Cortex of kidney (tissue), 1 donor: ENCODE data around the gene PPP2R3B.
"Not testable (repeated sequence)": the region's sequence is repeated elsewhere in the genome, so short reads cannot be mapped to it uniquely, and the experiment has no call there.

Experiments
- DNase-seq: peaks from one replicate; lab custom pipeline; 2025; lab: John Stamatoyannopoulos, UW

Gene PPP2R3B

DNA sequence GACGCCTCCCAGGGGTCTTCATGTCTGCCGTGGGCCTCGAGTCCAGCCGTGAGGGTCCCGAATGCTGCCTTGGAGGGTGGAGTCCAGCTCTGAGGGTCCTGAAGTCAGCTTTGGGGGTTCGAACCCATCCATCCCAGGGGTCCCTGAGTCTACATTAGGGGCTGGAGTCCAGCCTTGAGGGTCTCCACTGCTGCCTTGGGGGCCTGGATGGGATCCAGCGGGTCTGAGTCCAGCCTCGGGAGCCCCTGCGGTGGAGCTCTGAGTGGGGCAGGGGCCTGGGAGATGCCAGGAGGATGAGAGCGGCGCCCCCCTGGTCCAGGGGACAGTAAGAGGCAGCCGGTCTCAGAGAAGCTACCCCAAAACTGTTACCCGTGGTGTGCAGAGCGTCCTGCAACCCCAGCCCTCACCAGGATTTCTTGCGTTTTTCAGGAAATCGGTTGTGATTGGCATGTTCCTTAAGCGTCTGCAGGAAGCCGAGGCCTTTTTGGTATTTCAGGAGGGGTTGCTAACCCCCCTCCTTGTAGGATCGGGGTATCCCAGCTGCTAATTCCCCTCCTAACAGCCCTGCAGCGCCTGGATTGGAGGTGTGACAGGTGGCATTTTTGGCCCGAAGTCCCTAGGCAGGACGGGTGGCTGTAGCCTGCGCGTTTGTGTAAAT lies 66.5 kb downstream of the PPP2R3B start:
- DNase-seq = no peak

DNA sequence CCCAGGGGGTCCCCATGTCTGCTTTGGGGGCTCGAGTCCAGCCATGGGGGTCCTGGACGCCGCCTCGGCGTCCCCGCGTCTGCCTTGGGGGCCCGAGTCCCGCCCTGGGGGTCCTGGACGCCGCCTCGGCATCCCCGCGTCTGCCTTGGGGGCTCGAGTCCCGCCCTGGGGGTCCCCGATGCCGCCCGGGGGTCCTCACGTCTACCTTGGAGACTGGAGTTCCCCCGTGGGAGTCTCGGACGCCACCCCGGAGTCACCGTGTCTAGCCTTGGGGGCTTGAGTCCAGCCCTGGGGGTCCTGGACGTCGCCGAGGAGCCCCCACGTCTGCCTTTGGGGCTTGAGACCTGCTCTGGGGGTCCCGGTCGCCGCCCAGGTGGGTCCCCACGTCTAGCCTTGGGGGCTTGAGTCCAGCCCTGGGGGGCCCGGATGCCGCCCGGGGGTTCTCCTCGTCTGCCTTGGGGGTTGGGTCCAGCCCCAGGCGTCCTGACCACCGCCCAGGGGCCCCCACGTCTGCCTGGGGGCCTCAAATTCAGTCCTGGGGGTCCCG lies 67.1 kb downstream of the PPP2R3B start:
- no peak for DNase-seq

DNA sequence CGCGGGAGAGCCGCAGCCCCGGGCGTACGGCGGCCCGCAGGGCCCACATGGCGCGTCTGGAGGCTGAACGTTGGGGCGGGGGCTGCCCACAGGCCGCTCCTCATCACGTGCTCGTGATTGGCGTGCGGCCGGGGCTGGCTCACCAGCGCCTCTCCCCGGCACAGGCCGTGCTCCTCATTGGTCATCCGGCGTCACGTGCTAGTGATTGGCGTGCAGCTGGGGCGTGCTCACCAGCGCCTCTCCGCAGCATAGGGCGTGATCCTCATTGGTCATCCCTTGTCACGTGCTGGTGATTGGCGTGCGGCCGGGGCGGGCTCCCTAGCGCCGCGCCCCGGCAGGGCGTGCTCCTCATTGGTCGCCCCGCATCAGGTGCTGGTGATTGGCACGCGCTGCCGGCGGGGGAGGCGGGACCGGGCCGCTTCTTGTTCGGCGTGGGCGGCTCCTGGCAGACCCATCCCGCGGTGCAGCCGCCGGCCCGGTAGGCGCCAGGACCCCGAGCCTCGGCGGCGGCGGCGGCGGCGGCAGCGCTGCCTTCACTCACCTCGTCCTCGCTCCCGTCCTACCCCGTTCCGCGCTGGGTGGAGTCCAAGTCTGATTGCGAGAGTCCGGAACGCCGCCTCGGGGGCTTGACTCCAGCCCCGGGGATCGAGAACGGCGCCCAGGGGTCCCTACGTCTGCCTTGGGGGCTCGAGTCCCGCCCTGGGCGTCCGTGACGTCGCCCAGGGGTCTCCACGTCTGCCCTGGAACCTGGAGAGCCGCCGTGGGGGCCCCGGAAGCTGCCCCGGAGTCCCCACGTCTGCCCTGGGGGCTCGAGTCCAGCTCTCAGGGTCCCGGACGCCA lies 67.7 kb downstream of the PPP2R3B start, which contains the start of gene GTPBP6:
Gene GTPBP6 (minus strand): TSS at position 58 of the 840 bp plus-strand sequence. CDS start 9 bp downstream, at position 49.
- DNase-seq = no peak

DNA sequence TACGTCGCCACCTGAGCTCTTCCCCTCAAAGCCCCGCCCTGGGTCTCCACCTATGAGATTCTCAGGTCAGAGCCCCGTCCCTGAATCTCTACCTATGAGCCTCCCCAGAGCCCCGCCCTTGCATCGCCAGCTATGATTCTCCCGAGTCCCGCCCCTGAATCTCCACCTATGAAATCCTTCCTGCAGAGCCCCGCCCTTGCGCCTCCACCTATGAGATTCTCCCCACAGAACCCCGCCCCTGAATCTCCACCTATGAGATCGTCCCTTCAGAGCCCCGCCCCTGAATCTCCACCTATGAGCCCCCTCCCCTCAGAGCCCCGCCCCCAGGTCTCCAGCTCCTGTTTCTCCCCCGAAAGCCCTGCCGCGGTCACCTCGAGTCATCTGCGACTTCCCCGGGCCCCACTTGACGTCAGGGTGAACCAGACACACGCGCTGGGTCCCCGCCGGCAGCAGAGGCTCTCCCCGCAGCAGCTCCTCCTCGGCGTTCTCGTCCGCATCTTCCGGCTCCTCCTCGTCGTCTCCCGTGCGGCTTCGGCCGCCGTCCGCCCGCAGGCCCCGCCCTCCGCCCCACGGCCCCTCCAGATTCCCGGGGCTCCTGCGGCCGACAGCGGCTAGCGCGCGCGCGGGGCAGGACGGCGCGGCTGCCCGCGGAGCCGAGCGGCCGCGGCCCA lies 68.5 kb downstream of the PPP2R3B start:
- DNase-seq = no peak

- no peak for DNase-seq
These were observed 69.2 kb downstream of the PPP2R3B start for GRCh38 chrX:317424-318067.

DNA sequence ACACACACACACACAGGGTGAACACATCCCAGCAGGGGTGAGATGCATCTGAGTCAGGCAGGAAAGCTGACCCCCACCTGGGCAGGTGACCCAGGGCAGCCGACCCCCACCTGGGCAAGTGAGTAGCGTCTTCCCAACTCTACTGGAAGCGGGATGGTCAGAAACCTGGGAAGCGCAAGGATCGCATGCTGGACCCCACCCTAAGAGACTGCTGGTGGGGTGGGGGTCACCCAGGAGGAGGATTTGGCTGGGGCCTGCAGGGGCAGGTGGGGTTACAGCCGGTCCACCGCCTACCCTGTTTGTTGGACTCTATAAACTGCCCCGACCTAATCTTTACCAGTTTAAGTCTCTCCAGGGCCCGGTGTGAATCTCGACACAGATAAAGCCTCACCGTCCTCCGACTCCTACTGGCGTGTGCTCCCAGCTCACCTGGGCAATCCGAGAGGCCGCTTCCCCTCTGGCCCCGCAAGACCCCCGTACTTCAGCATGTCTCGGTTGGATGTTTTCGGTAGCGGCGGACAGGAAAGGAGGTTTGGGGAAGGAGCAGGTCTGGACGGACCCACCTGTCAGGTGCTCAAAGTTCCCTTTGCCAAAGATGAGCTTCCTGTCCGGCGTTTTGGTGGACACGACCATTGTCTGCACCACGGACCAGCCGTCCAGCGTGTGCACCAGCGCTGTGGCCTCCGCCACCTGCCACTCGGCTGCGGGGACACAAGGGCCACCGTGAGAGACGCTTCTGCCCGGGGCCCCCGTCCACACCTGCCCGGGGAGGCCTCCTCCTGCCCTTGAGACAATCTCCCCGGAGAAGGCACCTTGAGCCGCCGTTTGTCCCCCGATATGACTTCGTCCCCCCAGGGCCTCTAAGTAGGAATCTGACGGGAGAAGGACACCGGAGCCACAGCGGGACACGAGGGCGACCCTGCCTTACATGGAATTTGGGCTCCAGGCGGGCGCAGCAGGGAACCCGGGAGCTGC lies 70.1 kb downstream of the PPP2R3B start:
- DNase-seq = no peak

GRCh38 chrX:314781-315595 lies 71.7 kb downstream of the PPP2R3B start:
- DNase-seq = no peak

- DNase-seq = no peak
These were observed 72.7 kb downstream of the PPP2R3B start for GRCh38 chrX:314049-314448.

- DNase-seq = no peak
These were observed 73.2 kb downstream of the PPP2R3B start for GRCh38 chrX:313546-313945.

DNA sequence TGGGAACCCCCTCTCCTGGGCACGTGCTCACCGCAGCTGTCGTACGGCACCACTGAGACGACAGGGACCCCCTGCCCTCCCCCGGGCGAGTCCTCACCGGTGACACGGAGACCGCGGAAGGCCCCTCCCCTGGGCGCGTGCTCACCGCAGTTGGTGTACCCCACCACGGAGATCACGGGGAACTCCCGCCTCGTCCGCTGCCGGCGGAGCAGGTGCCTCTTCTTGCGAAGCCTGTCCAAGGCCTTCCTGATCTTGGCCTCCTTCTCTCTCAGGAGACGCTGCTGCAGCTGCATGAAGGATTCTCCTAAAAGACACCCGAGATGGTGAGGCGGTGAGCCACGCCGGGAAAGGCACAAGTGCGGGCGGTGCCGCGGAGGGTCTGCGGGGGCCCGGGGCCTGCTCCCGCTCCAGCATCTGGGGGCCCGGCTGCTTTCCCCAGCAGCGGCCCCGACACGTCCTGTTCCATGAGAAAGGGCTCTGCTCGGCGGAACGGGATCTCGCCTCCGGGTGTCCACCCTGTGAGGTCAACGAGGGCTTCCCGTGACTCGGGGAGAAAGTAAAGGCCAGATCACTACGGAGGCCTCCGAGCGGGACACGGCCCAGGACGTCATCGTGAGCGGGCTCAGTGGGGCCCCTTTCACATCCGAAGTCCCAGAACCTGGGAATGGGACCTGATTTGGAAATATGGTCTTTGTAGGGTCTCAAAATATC lies 73.9 kb downstream of the PPP2R3B start:
- no peak for DNase-seq

DNA sequence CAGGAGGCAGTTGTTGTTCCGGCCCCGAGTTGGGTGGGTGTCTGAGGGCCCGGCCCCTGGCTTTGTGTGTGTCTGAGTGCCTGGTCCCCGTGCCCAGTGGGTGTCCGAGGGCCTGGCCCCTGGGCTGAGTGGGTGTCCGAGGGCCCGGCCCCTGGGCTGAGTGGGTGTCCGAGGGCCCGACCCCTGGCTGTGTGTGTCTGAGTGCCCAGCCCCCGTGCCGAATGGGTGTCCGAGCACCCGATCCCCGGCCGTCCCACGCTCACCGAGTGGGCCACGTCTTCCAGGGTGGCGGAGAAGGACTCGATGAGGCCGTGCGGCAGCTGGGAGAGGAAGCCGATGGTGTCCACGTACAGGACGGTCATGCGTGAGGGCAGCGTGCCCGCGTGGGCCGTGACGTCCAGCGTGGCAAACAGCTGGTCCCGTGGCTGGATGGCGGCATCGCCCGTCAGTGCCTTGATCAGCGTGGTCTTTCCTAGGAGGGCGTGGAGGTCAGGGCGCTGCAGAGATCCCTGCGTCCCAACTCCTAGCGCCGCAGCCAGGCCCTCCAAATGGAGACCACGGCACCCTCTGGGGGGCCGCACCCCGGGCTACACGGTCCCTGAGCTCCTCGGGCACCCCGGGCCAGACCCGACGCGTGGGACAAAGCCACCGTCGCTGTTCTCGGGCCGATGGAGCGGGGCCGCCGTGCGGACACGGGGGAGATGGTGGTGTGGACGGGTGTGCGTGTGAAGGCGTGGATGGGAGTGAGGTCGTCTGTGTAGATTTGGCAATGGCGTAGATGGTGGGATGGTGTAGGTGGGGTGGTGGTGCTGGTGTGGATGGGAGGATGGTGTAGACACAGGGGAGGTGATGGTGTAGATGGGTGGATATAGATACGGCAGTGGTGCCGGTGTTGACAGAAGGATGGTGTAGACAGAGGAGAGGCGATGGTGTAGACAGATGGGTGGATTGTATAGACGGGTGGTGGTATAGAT lies 75.3 kb downstream of the PPP2R3B start:
- DNase-seq = no peak

DNA sequence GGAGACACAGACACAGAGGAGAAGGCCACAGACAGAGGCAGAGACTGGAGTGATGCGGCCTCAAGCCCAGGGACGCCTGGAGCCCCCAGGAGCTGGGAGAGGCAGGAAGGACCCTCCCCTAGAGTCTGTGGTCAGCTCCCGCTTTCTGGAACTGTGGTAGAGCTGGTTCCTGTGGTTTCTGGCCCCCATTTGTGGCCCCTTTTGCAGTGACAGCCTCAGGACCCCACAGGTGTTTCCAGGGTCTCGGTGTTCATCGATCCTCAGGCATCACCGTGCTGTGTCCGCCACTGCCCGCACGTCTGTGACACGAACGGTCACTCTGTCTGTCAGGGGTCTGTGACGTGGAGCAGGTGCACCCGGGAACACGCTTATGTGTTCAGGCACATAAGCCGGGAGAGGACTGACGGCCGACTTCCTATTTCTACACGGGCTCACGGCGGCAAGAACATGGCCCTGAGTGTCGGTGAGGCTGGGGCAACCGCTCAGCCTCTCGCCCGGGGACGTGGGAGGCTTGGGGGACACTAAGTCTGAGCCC lies 76.0 kb downstream of the PPP2R3B start:
- no peak for DNase-seq

DNA sequence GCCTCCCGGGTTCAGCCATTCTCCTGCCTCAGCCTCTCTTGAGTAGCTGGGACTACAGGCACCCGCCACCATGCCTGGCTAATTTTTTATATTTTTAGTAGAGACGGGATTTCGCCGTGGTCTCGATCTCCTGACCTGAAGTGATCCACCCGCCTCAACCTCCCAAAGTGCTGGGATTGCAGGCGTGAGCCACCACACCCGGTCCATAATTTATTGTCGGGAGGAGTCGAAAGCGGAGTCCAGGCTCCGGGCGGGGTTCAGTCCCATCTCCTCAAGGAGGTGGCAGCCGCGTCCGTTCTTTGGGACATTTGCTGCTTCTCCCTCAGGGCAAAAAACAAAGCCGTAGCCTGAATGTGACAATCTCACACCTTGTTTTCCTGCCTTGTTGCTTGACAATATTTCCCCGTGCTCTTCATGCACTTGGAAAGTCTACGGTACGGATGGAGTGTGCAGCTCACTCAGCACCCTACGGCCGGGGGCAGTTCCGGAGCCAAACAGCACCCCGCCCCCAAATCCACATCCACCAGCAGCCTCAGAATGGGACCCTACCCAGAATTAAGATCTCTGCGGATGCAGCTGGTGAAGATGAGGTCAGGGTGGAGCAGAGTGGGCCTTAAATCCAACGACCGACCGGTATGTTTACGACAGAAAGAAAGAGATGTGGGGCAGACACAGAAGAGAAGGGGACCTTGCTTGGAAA lies 77.7 kb downstream of the PPP2R3B start:
- no peak for DNase-seq

DNA sequence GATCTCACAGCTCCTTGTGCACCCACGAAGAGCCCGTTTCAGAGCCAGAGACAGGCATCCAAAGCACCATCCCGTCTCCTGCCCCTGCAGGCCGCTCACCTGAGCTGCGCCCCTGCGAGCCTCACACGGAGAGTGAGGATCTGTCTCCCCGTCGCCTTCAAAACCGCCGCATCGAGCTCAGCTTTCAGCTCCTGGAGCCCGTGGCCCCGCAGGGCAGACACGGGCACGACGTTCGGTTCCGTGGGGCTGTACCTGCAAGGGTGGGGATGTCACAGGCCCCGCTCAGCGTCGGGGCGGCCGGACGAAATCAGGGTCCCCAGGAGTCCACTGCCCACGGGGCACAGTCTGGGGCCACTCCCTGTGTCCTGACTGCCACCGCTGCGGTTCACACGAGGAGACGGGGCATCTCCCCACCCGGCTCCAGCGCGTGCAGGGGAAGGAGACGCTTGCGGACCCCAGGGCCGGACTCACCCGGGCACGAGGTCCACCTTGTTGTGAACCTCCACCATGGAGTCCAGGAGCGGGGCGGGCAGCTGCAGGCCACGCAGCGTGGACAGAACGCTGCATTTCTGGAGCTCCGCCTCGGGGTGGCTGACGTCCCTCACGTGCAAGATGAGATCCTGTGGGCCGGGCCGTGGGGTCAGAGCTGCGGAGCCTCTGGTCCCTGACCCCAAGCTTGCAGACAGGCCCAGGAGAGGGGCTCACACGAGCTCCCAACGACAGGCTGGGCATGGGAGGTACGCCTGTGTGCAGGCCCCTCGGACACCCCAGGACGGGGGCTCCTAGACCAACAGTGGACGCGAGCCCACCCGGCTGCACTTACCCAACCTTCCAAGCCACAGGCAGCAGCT lies 79.2 kb downstream of the PPP2R3B start:
- no peak for DNase-seq

- DNase-seq = not testable (repeated sequence)
These were observed 80.0 kb downstream of the PPP2R3B start for GRCh38 chrX:306614-307251.
